Thoracic aorta (tissue), 2 donors: ENCODE measurements around the gene HIF3A. TPM values are rescaled to one million over a fixed set of nuclear protein-coding genes. Genes with fewer than 3 reads are reported as not detected.

Experiments used
- ATAC-seq: fragments of 150-250 bp; one replicate; pipeline ENCODE4 v1.8.0; 2017; ENCODE audit warnings: low read depth; ENCODE audit not compliant: insufficient number of reproducible peaks, low FRiP score
- DNase-seq: peaks from one replicate; pipeline ENCODE4 v3.0.0-alpha.2; 2020; ENCODE audit warnings: low spot score
- H3K27ac ChIP-seq, 2 donors: fragments of 200-600 bp; sonication (generic); 1 replicate in 1 of 2; 2 replicates in 1 of 2; pipeline ENCODE4 v1.5.1; 2016; ENCODE audit warnings: mild to moderate bottlenecking in 2 of 2, moderate library complexity in 2 of 2
- H3K27me3 ChIP-seq: fragments of 200-600 bp; sonication (generic); replicated peaks from 2 replicates; pipeline ENCODE4 v1.6.0; 2016; ENCODE audit warnings: mild to moderate bottlenecking; ENCODE audit not compliant: insufficient read depth
- H3K36me3 ChIP-seq: fragments of 200-600 bp; sonication (generic); one replicate; pipeline ENCODE4 v1.5.1; 2016
- H3K4me1 ChIP-seq, 2 donors: fragments of 200-600 bp; sonication (generic); 1 replicate in 1 of 2; 2 replicates in 1 of 2; pipeline versions ENCODE4 v1.5.1 to v1.6.0; 2016; ENCODE audit warnings: low read depth in 2 of 2, mild to moderate bottlenecking in 1 of 2; ENCODE audit not compliant: control insufficient read depth in 1 of 2
- H3K4me3 ChIP-seq: fragments of 200-600 bp; sonication (generic); 2 replicates; pipeline ENCODE4 v1.5.1; 2016; ENCODE audit warnings: mild to moderate bottlenecking
- H3K9me3 ChIP-seq: fragments of 200-600 bp; sonication (generic); 2 replicates; pipeline ENCODE4 v1.5.1; 2016
- CTCF ChIP-seq: fragments of 200-600 bp; sonication (generic); IDR thresholded peaks from one replicate; pipeline ENCODE4 v1.5.1; 2019; ENCODE audit warnings: antibody characterized with exemption
- total RNA-seq, 2 donors: library from RNA; depleted of rRNA; stranded (reverse); fragments of >200 nt; gene quantifications; one replicate each; pipeline versions ENCODE4 v1.1.0 to v1.2.3, GENCODE V29; 2016

HIF3A gene
- total RNA-seq, 2 donors from 2014 or later: 85.6 to 189 TPM

- DNase-seq (no peak), ATAC-seq (no peak)
- H3K27me3 ChIP-seq: no peaks in the 10 kb centered on the region
- peaks cover 28% of the 10 kb centered on the region for H3K36me3 ChIP-seq
- H3K27ac ChIP-seq: peak overlapping the region; percentile 52 to 69
- H3K9me3 ChIP-seq: no peaks in the 10 kb centered on the region
- no peak overlapping the region for H3K4me3 ChIP-seq
- H3K4me1 ChIP-seq: peaks cover 5 to 46% of the 10 kb centered on the region in 2 donors
- TF ChIP-seq CTCF: no peak
Observed at GRCh38 chr19:46391296-46392251, 94.7 kb downstream of the HIF3A start.

- ATAC-seq (no peak), DNase-seq (no peak)
- Histone ChIP-seq H3K9me3 (no peaks in the 10 kb centered on the region), H3K4me1 (peaks cover 5 to 46% of the 10 kb centered on the region in 2 donors), H3K27me3 (no peaks in the 10 kb centered on the region), H3K4me3 (peak overlapping the region; percentile 1), H3K27ac (peak overlapping the region; percentile 52 to 69), H3K36me3 (peaks cover 24% of the 10 kb centered on the region)
- TF ChIP-seq CTCF: no peak
Observed at GRCh38 chr19:46392252-46392801, 95.5 kb downstream of the HIF3A start.

- Histone ChIP-seq H3K9me3 (no peaks in the 10 kb centered on the region), H3K36me3 (peaks cover 23% of the 10 kb centered on the region), H3K27ac (peak overlapping the region; percentile 52 to 69), H3K4me1 (peaks cover 5 to 46% of the 10 kb centered on the region in 2 donors), H3K4me3 (peak overlapping the region; percentile 1), H3K27me3 (no peaks in the 10 kb centered on the region)
- TF ChIP-seq CTCF: no peak
- no peak for DNase-seq
- no peak for ATAC-seq
Observed at GRCh38 chr19:46392837-46393236, 96.0 kb downstream of the HIF3A start.

Other genes starting within 250 kb of the HIF3A start
- not detected for gene IGFL3, start 172.4 kb upstream of the HIF3A start, total RNA-seq
- gene IGFL2, start 148.8 kb upstream of the HIF3A start, total RNA-seq: under 1 TPM; 0.54 to 0.85 TPM
- gene IGFL1, start 67.3 kb upstream of the HIF3A start, total RNA-seq: not detected
- gene PPP5C, start 50.0 kb downstream of the HIF3A start, total RNA-seq: 100 to 1,000 TPM in 1 of 2 donors, 10 to 100 TPM in 1; 60.6 to 107 TPM
- gene CCDC8, start 116.5 kb downstream of the HIF3A start, total RNA-seq: 10 to 100 TPM; 22.6 to 23.0 TPM
- 1 to 10 TPM; 1.2 to 5.2 TPM for gene PNMA8C, start 131.9 kb downstream of the HIF3A start, total RNA-seq
- gene PNMA8A, start 174.5 kb downstream of the HIF3A start, total RNA-seq: 10 to 100 TPM in 1 of 2 donors, 1 to 10 TPM in 1; 5.1 to 14.6 TPM
- 1 to 10 TPM; 4.4 to 4.9 TPM for gene PNMA8B, start 198.8 kb downstream of the HIF3A start, total RNA-seq